ENCODE data around the gene EFNA1. TPM values are rescaled to one million over a fixed set of nuclear protein-coding genes. Genes with fewer than 3 reads are reported as not detected.

The EFNA1 gene
- total RNA-seq, 2 donors from 2014 or later = 3.6 to 5.0 TPM

- no peaks in the 10 kb centered on the region for H3K9me3 ChIP-seq (ENCODE audit: control insufficient read depth, low read length)
- H3K27me3 Mint-ChIP-seq (ENCODE audit: insufficient read depth) = peaks cover 73% of the 10 kb centered on the region
- peaks cover 31% of the 10 kb centered on the region for H3K4me1 Mint-ChIP-seq
- no peaks in the 10 kb centered on the region for H3K36me3 Mint-ChIP-seq (ENCODE audit: low read depth)
- H3K9me3 Mint-ChIP-seq = no peaks in the 10 kb centered on the region
- no peak overlapping the region for H3K9ac ChIP-seq (ENCODE audit: extremely low read depth, low read length, poor library complexity, severe bottlenecking)
- peaks cover 58% of the 10 kb centered on the region for H3K27me3 ChIP-seq (ENCODE audit: control insufficient read depth, insufficient read depth, low read length, poor library complexity, severe bottlenecking)
- H3K27ac Mint-ChIP-seq = no peak overlapping the region
- H3K36me3 ChIP-seq (ENCODE audit: control insufficient read depth, insufficient read depth, low read length) = no peaks in the 10 kb centered on the region
- 4 to 5% methylated on average over 28 to 68 of the region's 68 CpGs for WGBS, 2 experiments (ENCODE audit: insufficient coverage in 1 of 2, insufficient read length in 1 of 2)
- H3K4me1 ChIP-seq (ENCODE audit: control insufficient read depth, insufficient read depth, low read length) = no peaks in the 10 kb centered on the region
- peak; percentile 79 for DNase-seq
- H3K27ac ChIP-seq (ENCODE audit: low read depth, low read length) = no peak overlapping the region
- H3K4me3 ChIP-seq (ENCODE audit: low read length) = peak overlapping the region; percentile 68
- no peak for TF ChIP-seq CTCF (conservative IDR thresholded peaks at IDR 0.05)
- peak overlapping the region; percentile 57 for H3K4me3 Mint-ChIP-seq
These were observed 46.0 kb upstream of the EFNA1 start for GRCh38 chr1:155081472-155082300.

- TF ChIP-seq CTCF (conservative IDR thresholded peaks at IDR 0.05) = no peak
- H3K9ac ChIP-seq (ENCODE audit: extremely low read depth, low read length, poor library complexity, severe bottlenecking) = no peak overlapping the region
- 13 to 14% methylated on average over 14 to 36 of the region's 36 CpGs for WGBS, 2 experiments (ENCODE audit: insufficient coverage in 1 of 2, insufficient read length in 1 of 2)
- H3K4me1 ChIP-seq (ENCODE audit: control insufficient read depth, insufficient read depth, low read length) = no peaks in the 10 kb centered on the region
- peak; percentile 64 for DNase-seq
- H3K36me3 ChIP-seq (ENCODE audit: control insufficient read depth, insufficient read depth, low read length) = no peaks in the 10 kb centered on the region
- Mint-ChIP-seq H3K27ac (no peak overlapping the region), H3K4me1 (peaks cover 24% of the 10 kb centered on the region), H3K27me3 (ENCODE audit: insufficient read depth) (peaks cover 72% of the 10 kb centered on the region), H3K9me3 (no peaks in the 10 kb centered on the region), H3K36me3 (ENCODE audit: low read depth) (no peaks in the 10 kb centered on the region), H3K4me3 (peak overlapping the region; percentile 23)
- no peak overlapping the region for H3K27ac ChIP-seq (ENCODE audit: low read depth, low read length)
- no peak overlapping the region for H3K4me3 ChIP-seq (ENCODE audit: low read length)
- no peaks in the 10 kb centered on the region for H3K9me3 ChIP-seq (ENCODE audit: control insufficient read depth, low read length)
- H3K27me3 ChIP-seq (ENCODE audit: control insufficient read depth, insufficient read depth, low read length, poor library complexity, severe bottlenecking) = peaks cover 58% of the 10 kb centered on the region
These were observed 45.2 kb upstream of the EFNA1 start for GRCh38 chr1:155082301-155083051.

GRCh38 chr1:155083052-155083541 lies 44.6 kb upstream of the EFNA1 start:
- Mint-ChIP-seq H3K9me3 (no peaks in the 10 kb centered on the region), H3K4me1 (peaks cover 17% of the 10 kb centered on the region), H3K36me3 (ENCODE audit: low read depth) (no peaks in the 10 kb centered on the region), H3K27ac (no peak overlapping the region), H3K27me3 (ENCODE audit: insufficient read depth) (peaks cover 68% of the 10 kb centered on the region), H3K4me3 (no peak overlapping the region)
- Histone ChIP-seq H3K27ac (ENCODE audit: low read depth, low read length) (no peak overlapping the region), H3K4me1 (ENCODE audit: control insufficient read depth, insufficient read depth, low read length) (no peaks in the 10 kb centered on the region), H3K9ac (ENCODE audit: extremely low read depth, low read length, poor library complexity, severe bottlenecking) (no peak overlapping the region), H3K36me3 (ENCODE audit: control insufficient read depth, insufficient read depth, low read length) (no peaks in the 10 kb centered on the region), H3K9me3 (ENCODE audit: control insufficient read depth, low read length) (no peaks in the 10 kb centered on the region), H3K27me3 (ENCODE audit: control insufficient read depth, insufficient read depth, low read length, poor library complexity, severe bottlenecking) (peaks cover 58% of the 10 kb centered on the region), H3K4me3 (ENCODE audit: low read length) (no peak overlapping the region)
- DNase-seq = no peak
- WGBS, 2 experiments (ENCODE audit: insufficient coverage in 1 of 2, insufficient read length in 1 of 2) = 75 to 78% methylated on average over 4 to 6 of the region's 6 CpGs
- no peak for TF ChIP-seq CTCF (conservative IDR thresholded peaks at IDR 0.05)

Measured in endodermal cell (in vitro differentiated cells).